Stimulated activated CD4-positive, alpha-beta T cell treated with anti-CD3 and anti-CD28 coated beads, Interleukin-1b, Interleukin-23, amount 100 ng/mL, for 24 hours (primary cell): ENCODE data around the gene SPP2.

Experiments used
- DNase-seq, 4 experiments: peaks; one replicate each; pipeline ENCODE4 v3.0.0-alpha.2; 2020; ENCODE audit warnings: low read depth in 4 of 4, low spot score in 1 of 4

The SPP2 gene

GRCh38 chr2:234050455-234051135 is at the start of gene SPP2:
TSS of gene SPP2 (plus strand) at chr2:234050702. CDS start at chr2:234050787, 85 bp downstream.
- no peak for DNase-seq

GRCh38 chr2:234001380-234002160 is 48.9 kb upstream of the SPP2 start:
- DNase-seq = no peak

GRCh38 chr2:234002281-234002680 is 48.2 kb upstream of the SPP2 start:
- DNase-seq = no peak

GRCh38 chr2:234003972-234004617 is 46.4 kb upstream of the SPP2 start:
- no peak for DNase-seq

- no peak for DNase-seq
Measured at GRCh38 chr2:234005126-234005525, 45.4 kb upstream of the SPP2 start.

- no peak for DNase-seq
Measured at GRCh38 chr2:234006501-234006900, 44.0 kb upstream of the SPP2 start.

- DNase-seq = no peak
Measured at GRCh38 chr2:234014427-234014826, 36.1 kb upstream of the SPP2 start.

GRCh38 chr2:234015861-234016260 is 34.6 kb upstream of the SPP2 start:
- no peak for DNase-seq

GRCh38 chr2:234019896-234020295 is 30.6 kb upstream of the SPP2 start:
- no peak for DNase-seq

GRCh38 chr2:234020332-234020731 is 30.2 kb upstream of the SPP2 start:
- no peak for DNase-seq

GRCh38 chr2:234022424-234022823 is 28.1 kb upstream of the SPP2 start:
- DNase-seq = no peak

GRCh38 chr2:234024304-234024703 is 26.2 kb upstream of the SPP2 start:
- DNase-seq = no peak

GRCh38 chr2:234025466-234025865 is 25.0 kb upstream of the SPP2 start:
- DNase-seq = no peak

GRCh38 chr2:234025891-234026401 is 24.6 kb upstream of the SPP2 start:
- no peak for DNase-seq

- no peak for DNase-seq
Measured at GRCh38 chr2:234026693-234027254, 23.7 kb upstream of the SPP2 start.

- DNase-seq = no peak
Measured at GRCh38 chr2:234027641-234028040, 22.9 kb upstream of the SPP2 start.

GRCh38 chr2:234029150-234029733 is 21.3 kb upstream of the SPP2 start:
- no peak for DNase-seq

GRCh38 chr2:234031207-234031606 is 19.3 kb upstream of the SPP2 start:
- no peak for DNase-seq

GRCh38 chr2:234032279-234032856 is 18.1 kb upstream of the SPP2 start:
- DNase-seq = no peak

GRCh38 chr2:234033174-234033573 is 17.3 kb upstream of the SPP2 start:
- DNase-seq = no peak

- DNase-seq = no peak
Measured at GRCh38 chr2:234033885-234034284, 16.6 kb upstream of the SPP2 start.
